ENCODE data around the gene MGAT4C. TPM values are rescaled to one million over a fixed set of nuclear protein-coding genes. Genes with fewer than 3 reads are reported as not detected.

MGAT4C gene
- total RNA-seq, 4 donors from 2014 or later, result 0.14 to 0.75 (median 0.16) TPM; not detected in 1

GRCh38 chr12:86122846-86123468 is 133.2 kb downstream of the MGAT4C start:
- in situ Hi-C loops (cut with MboI; ENCODE audit: low pct_ligation_motif_present in 1 of 4, low pct_unique_long_range_greater_than_20kb in 1 of 4, low sequenced_read_pairs in 3 of 4) (no loop called here), intact Hi-C loops (cut with DNase I; ENCODE audit: low total_unique reads) (no loop called here)
- no peak for DNase-seq
- no peaks in the 10 kb centered on the region for H3K36me3 ChIP-seq
- no peaks in the 10 kb centered on the region for H3K27me3 ChIP-seq
- 66 to 75% methylated on average over 3 of the region's 3 CpGs for WGBS, 2 donors (ENCODE audit: low coverage in 1 of 2)
- TF ChIP-seq POLR2A (IDR thresholded peaks at IDR 0.05) (no peak), POLR2AphosphoS5 (IDR thresholded peaks at IDR 0.05) (no peak), EP300 (IDR thresholded peaks at IDR 0.05; ENCODE audit: low read depth) (no peak), CTCF (IDR thresholded peaks at IDR 0.05) (no peak)
- no peak overlapping the region for H3K4me3 ChIP-seq
- H3K4me1 ChIP-seq, result no peaks in the 10 kb centered on the region
- no peaks in the 10 kb centered on the region for H3K9me3 ChIP-seq
- H3K27ac ChIP-seq, result no peak overlapping the region

GRCh38 chr12:86118161-86118560 is 138.0 kb downstream of the MGAT4C start:
- Histone ChIP-seq H3K9me3 (no peaks in the 10 kb centered on the region), H3K4me1 (no peaks in the 10 kb centered on the region), H3K27me3 (no peaks in the 10 kb centered on the region), H3K36me3 (no peaks in the 10 kb centered on the region), H3K27ac (no peak overlapping the region), H3K4me3 (no peak overlapping the region)
- in situ Hi-C loops (cut with MboI; ENCODE audit: low pct_ligation_motif_present in 1 of 4, low pct_unique_long_range_greater_than_20kb in 1 of 4, low sequenced_read_pairs in 3 of 4), result no loop called here
- WGBS, 2 donors (ENCODE audit: low coverage in 1 of 2), result 40 to 63% methylated on average over 1 to 2 of the region's 2 CpGs
- DNase-seq, result no peak
- intact Hi-C loops (cut with DNase I; ENCODE audit: low total_unique reads), result no loop called here
- TF ChIP-seq CTCF (IDR thresholded peaks at IDR 0.05), result no peak
- TF ChIP-seq POLR2A (IDR thresholded peaks at IDR 0.05), result no peak

GRCh38 chr12:86117711-86118110 is 138.5 kb downstream of the MGAT4C start:
- H3K27me3 ChIP-seq, result no peaks in the 10 kb centered on the region
- no peaks in the 10 kb centered on the region for H3K9me3 ChIP-seq
- intact Hi-C loops (cut with DNase I; ENCODE audit: low total_unique reads), result no loop called here
- H3K27ac ChIP-seq, result no peak overlapping the region
- H3K4me3 ChIP-seq, result no peak overlapping the region
- in situ Hi-C loops (cut with MboI; ENCODE audit: low pct_ligation_motif_present in 1 of 4, low pct_unique_long_range_greater_than_20kb in 1 of 4, low sequenced_read_pairs in 3 of 4), result no loop called here
- 47 to 67% methylated on average over 1 of the region's 1 CpG for WGBS, 2 donors (ENCODE audit: low coverage in 1 of 2)
- no peak for DNase-seq
- H3K36me3 ChIP-seq, result no peaks in the 10 kb centered on the region
- H3K4me1 ChIP-seq, result no peaks in the 10 kb centered on the region
- TF ChIP-seq POLR2AphosphoS5 (IDR thresholded peaks at IDR 0.05) (no peak), POLR2A (IDR thresholded peaks at IDR 0.05) (no peak), CTCF (IDR thresholded peaks at IDR 0.05) (no peak), EP300 (IDR thresholded peaks at IDR 0.05; ENCODE audit: low read depth) (no peak)

GRCh38 chr12:86104087-86104486 is 152.1 kb downstream of the MGAT4C start:
- H3K9me3 ChIP-seq, result no peaks in the 10 kb centered on the region
- no peaks in the 10 kb centered on the region for H3K36me3 ChIP-seq
- no peaks in the 10 kb centered on the region for H3K4me1 ChIP-seq
- TF ChIP-seq POLR2AphosphoS5 (IDR thresholded peaks at IDR 0.05) (no peak), EP300 (IDR thresholded peaks at IDR 0.05; ENCODE audit: low read depth) (no peak), CTCF (IDR thresholded peaks at IDR 0.05) (no peak), POLR2A (IDR thresholded peaks at IDR 0.05) (no peak)
- no peak for DNase-seq
- intact Hi-C loops (cut with DNase I; ENCODE audit: low total_unique reads), result no loop called here
- 77 to 81% methylated on average over 9 of the region's 9 CpGs for WGBS, 2 donors (ENCODE audit: low coverage in 1 of 2)
- no peak overlapping the region for H3K4me3 ChIP-seq
- H3K27me3 ChIP-seq, result no peaks in the 10 kb centered on the region
- no peak overlapping the region for H3K27ac ChIP-seq
- in situ Hi-C loops (cut with MboI; ENCODE audit: low pct_ligation_motif_present in 1 of 4, low pct_unique_long_range_greater_than_20kb in 1 of 4, low sequenced_read_pairs in 3 of 4), result no loop called here
